ENCODE data around the gene CLCNKB. TPM values are rescaled to one million over a fixed set of nuclear protein-coding genes. Genes with fewer than 3 reads are reported as not detected.

Gene CLCNKB
- total and polyA plus RNA-seq, 2 of the 4 experiments (the other 2 are of a cell fraction): 0.09 TPM; not detected in 1

DNA sequence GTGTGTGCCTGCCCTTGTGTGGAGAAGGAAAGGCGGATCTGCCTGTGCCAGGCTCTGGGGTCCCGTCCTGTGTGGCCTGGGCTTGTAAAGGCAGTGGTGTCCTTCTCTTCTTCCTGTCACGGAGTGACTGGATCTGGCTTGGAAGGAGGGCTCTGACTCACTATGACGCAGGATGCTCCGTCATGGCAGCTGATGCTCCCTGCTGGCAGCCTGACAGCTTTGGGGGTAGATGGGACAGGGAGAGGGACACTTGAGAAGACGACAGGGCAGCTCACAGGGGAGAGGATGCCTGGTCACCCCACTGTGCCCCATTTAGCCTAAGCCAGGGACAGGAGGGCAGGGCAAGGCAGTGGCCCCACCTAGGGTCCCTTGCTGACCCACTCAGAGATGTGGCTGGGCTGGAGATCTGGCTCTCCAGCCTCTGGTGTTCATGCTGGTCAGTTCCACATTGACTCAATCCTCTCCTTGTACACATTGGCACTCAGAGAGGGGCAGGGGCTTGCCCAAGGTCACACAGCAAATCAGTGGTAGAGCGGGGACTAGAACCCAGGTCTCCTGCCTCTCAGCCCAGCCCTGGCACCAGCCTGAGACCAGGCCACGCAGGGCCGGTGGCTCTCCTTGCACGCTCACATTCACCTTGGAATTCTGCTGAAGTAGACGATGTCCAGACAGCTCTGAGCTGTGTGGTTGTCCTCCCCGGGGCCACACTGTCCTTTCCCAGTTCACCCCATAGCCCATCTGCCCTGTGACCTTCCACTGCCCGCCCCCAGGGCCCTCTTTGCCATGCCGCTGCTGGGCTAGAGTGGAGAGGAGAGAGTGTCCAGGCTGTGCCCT, 32.7 kb downstream of the CLCNKB start:
- Histone ChIP-seq H3K23ac (ENCODE audit: low read depth, low read length) (peak overlapping the region; percentile 86; the same call in 1 of the 2 replicates), H3K36me3 (ENCODE audit: control insufficient read depth, insufficient read depth, low read length) (no peaks in the 10 kb centered on the region), H2BK5ac (ENCODE audit: low read depth, low read length, poor library complexity, severe bottlenecking) (peak overlapping the region; percentile 92), H3K9ac (ENCODE audit: low read depth, low read length) (peak overlapping the region; percentile 4; the same call in 1 of the 2 replicates), H2BK120ac (ENCODE audit: low read depth, low read length) (peak overlapping the region; percentile 83), H3K79me1 (ENCODE audit: low read depth in 1 of 2, low read length in 2 of 2) (peaks cover 0 to 6% of the 10 kb centered on the region in 2 experiments; a peak in 2 of 4 replicates), H2BK20ac (ENCODE audit: low read depth, low read length) (peak overlapping the region; percentile 89), H4K5ac (ENCODE audit: low read depth, low read length) (peak overlapping the region; percentile 87), H4K91ac (ENCODE audit: insufficient read depth, low read depth, low read length) (peak overlapping the region; percentile 97), H4K8ac (ENCODE audit: low read depth in 2 of 2, low read length in 2 of 2) (peak overlapping the region; percentile 8 to 98), H3K4me3 (ENCODE audit: insufficient read depth, low read depth, low read length) (no peak overlapping the region), H3K27ac (ENCODE audit: insufficient read depth, low read length) (peak overlapping the region; percentile 44; the same call in 1 of the 2 replicates), H3K27me3 (ENCODE audit: control insufficient read depth, insufficient read depth, low read length) (no peaks in the 10 kb centered on the region; the same call in 1 of the 2 replicates), H2BK15ac (ENCODE audit: low read depth, low read length) (peak overlapping the region; percentile 84; the same call in 2 of the 3 replicates), H3K9me3 (ENCODE audit: control insufficient read depth, insufficient read depth, low read length) (no peaks in the 10 kb centered on the region), H3K4me2 (ENCODE audit: low read depth, low read length) (peak overlapping the region; percentile 28; the same call in 1 of the 2 replicates), H3K9me1 (ENCODE audit: insufficient read depth, low read length) (peaks cover 10% of the 10 kb centered on the region; the same call in 1 of the 2 replicates), H3K4ac (ENCODE audit: low read depth, low read length) (peak overlapping the region; percentile 98), H4K20me1 (ENCODE audit: insufficient read depth, low read length) (no peaks in the 10 kb centered on the region), H3K14ac (replicated peaks; ENCODE audit: low read depth, low read length) (peak overlapping the region; percentile 92), H2AK9ac (replicated peaks; ENCODE audit: low read depth, low read length, poor library complexity) (peak overlapping the region; percentile 97), H3K18ac (ENCODE audit: low read depth, low read length) (peak overlapping the region; percentile 64), H3K4me1 (ENCODE audit: control insufficient read depth, insufficient read depth, low read length) (peaks cover 15% of the 10 kb centered on the region), H3K56ac (ENCODE audit: extremely low read depth, insufficient read depth, low read length) (peak overlapping the region; percentile 53), H2AK5ac (ENCODE audit: low read depth, low read length) (peak overlapping the region; percentile 89), H2AFZ (replicated peaks; ENCODE audit: low read length, poor library complexity) (peak overlapping the region; percentile 92)
- in situ Hi-C loops (cut with MboI; ENCODE audit: low sequenced_read_pairs) (loop anchor here (5.0 kb wide), 2 partner anchors 106 to 166 kb away; no protein-coding TSS in a partner anchor), dilution Hi-C loops (cut with HindIII; ENCODE audit: low sequenced_read_pairs, unreplicated experiment) (no loop called here), intact Hi-C loops (cut with micrococcal nuclease) (no loop called here)
- CTCF ChIA-PET: no interaction called here
- DNase-seq (peak; percentile 98), ATAC-seq (ENCODE audit: low read depth) (peak; percentile 50)
- 0% methylated on average over 1 of the region's 14 CpGs; no CpG with 5 or more reads in 1 of the 2 experiments for WGBS, 2 experiments (ENCODE audit: extremely low coverage in 2 of 2, insufficient read length in 1 of 2)
- no TSS peak for BruUV-seq (replicated peaks)
- POLR2A ChIA-PET (ENCODE audit: unreplicated experiment): interaction anchor here (0.6 kb wide), 1 partner anchor 280 kb away, joined by 3 read pairs; no protein-coding TSS in a partner anchor
- TF ChIP-seq CEBPB (IDR thresholded peaks at IDR 0.05; ENCODE audit: low read depth, low read length): no peak
- peak; percentile 80; the same call in 1 of the 2 replicates for TF ChIP-seq POLR2A (IDR thresholded peaks at IDR 0.05; ENCODE audit: low read depth, low read length)
- TF ChIP-seq, protein P1, sequence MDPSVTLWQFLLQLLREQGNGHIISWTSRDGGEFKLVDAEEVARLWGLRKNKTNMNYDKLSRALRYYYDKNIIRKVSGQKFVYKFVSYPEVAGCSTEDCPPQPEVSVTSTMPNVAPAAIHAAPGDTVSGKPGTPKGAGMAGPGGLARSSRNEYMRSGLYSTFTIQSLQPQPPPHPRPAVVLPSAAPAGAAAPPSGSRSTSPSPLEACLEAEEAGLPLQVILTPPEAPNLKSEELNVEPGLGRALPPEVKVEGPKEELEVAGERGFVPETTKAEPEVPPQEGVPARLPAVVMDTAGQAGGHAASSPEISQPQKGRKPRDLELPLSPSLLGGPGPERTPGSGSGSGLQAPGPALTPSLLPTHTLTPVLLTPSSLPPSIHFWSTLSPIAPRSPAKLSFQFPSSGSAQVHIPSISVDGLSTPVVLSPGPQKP (IDR thresholded peaks at IDR 0.05; ENCODE audit: borderline replicate concordance, low read depth, low read length): no peak
- peak; percentile 40; the same call in 1 of the 2 replicates for TF ChIP-seq MAZ (IDR thresholded peaks at IDR 0.05; ENCODE audit: borderline replicate concordance, low read depth, low read length)
- no peak for TF ChIP-seq MAFK (IDR thresholded peaks at IDR 0.05; ENCODE audit: low read depth, low read length)
- TF ChIP-seq RFX5 (IDR thresholded peaks at IDR 0.05; ENCODE audit: low read depth, low read length): no peak
- no peak for TF ChIP-seq SMC3 (IDR thresholded peaks at IDR 0.05; ENCODE audit: low read depth, low read length)
- peak; percentile 54 for TF ChIP-seq RCOR1 (IDR thresholded peaks at IDR 0.05; ENCODE audit: insufficient replicate concordance, low read length)
- TF ChIP-seq NFE2L2 (IDR thresholded peaks at IDR 0.05; ENCODE audit: low read depth, low read length): peak; percentile 39; the same call in 1 of the 2 replicates
- peak; percentile 40; the same call in 1 of the 2 replicates for TF ChIP-seq BHLHE40 (IDR thresholded peaks at IDR 0.05; ENCODE audit: low read depth, low read length)
- TF ChIP-seq, protein P2, sequence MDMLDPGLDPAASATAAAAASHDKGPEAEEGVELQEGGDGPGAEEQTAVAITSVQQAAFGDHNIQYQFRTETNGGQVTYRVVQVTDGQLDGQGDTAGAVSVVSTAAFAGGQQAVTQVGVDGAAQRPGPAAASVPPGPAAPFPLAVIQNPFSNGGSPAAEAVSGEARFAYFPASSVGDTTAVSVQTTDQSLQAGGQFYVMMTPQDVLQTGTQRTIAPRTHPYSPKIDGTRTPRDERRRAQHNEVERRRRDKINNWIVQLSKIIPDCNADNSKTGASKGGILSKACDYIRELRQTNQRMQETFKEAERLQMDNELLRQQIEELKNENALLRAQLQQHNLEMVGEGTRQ (IDR thresholded peaks at IDR 0.05; ENCODE audit: low read depth, low read length): peak; percentile 66
- TF ChIP-seq CHD1 (IDR thresholded peaks at IDR 0.05; ENCODE audit: low read depth, low read length): no peak
- no peak for TF ChIP-seq MXI1 (IDR thresholded peaks at IDR 0.05; ENCODE audit: borderline replicate concordance, low read depth, low read length)
- TF ChIP-seq RAD21 (IDR thresholded peaks at IDR 0.05; ENCODE audit: low read length): no peak
- peak; percentile 93 for TF ChIP-seq FOS (IDR thresholded peaks at IDR 0.05; ENCODE audit: low read depth, low read length)
